Measurements from ENCODE around the gene ZNF780B.

GRCh38 chr19:40089462-40089861, 33.4 kb upstream of the ZNF780B start:
- TF ChIP-seq POLR2A (IDR thresholded peaks at IDR 0.05), result no peak
- TF ChIP-seq, protein P1, sequence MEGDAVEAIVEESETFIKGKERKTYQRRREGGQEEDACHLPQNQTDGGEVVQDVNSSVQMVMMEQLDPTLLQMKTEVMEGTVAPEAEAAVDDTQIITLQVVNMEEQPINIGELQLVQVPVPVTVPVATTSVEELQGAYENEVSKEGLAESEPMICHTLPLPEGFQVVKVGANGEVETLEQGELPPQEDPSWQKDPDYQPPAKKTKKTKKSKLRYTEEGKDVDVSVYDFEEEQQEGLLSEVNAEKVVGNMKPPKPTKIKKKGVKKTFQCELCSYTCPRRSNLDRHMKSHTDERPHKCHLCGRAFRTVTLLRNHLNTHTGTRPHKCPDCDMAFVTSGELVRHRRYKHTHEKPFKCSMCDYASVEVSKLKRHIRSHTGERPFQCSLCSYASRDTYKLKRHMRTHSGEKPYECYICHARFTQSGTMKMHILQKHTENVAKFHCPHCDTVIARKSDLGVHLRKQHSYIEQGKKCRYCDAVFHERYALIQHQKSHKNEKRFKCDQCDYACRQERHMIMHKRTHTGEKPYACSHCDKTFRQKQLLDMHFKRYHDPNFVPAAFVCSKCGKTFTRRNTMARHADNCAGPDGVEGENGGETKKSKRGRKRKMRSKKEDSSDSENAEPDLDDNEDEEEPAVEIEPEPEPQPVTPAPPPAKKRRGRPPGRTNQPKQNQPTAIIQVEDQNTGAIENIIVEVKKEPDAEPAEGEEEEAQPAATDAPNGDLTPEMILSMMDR (IDR thresholded peaks at IDR 0.05), result no peak
